GM21381 (cell line): ENCODE data around the gene FOXB1.

Experiments used
- ATAC-seq: cut with Tn5 transposase; IDR thresholded peaks from one replicate; pipeline ENCODE4 v1.9.1; 2021; ENCODE audit warnings: mild to moderate bottlenecking, moderate library complexity; ENCODE audit not compliant: unreplicated experiment

The FOXB1 gene

GRCh38 chr15:59998950-59999611 lies 5.0 kb upstream of the FOXB1 start:
- no peak for ATAC-seq

DNA sequence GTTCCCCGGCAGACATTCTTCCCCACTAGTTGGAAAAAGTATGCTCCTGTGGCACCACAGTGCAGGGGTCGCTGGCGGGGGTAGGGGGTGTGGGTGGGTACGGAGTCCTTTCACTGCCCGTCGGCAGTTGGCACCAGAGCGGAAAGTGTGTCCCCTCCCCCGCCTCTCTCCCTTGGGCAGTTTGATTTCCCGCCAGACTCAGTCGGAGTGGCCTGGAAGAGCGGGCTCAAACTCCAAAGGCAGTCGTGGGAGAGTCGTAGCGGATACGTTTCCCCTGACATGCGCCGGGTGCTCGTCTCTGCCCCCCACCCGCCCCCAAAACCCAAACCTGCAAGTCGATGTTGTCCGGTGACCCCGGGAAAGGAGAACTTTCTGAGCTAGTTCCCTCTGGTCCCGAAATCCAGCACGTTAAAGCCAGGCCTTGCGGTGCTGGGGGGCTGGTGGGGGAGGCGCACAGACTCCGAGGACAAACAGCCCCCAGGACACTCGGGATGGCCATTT lies 4.4 kb upstream of the FOXB1 start:
- no peak for ATAC-seq

DNA sequence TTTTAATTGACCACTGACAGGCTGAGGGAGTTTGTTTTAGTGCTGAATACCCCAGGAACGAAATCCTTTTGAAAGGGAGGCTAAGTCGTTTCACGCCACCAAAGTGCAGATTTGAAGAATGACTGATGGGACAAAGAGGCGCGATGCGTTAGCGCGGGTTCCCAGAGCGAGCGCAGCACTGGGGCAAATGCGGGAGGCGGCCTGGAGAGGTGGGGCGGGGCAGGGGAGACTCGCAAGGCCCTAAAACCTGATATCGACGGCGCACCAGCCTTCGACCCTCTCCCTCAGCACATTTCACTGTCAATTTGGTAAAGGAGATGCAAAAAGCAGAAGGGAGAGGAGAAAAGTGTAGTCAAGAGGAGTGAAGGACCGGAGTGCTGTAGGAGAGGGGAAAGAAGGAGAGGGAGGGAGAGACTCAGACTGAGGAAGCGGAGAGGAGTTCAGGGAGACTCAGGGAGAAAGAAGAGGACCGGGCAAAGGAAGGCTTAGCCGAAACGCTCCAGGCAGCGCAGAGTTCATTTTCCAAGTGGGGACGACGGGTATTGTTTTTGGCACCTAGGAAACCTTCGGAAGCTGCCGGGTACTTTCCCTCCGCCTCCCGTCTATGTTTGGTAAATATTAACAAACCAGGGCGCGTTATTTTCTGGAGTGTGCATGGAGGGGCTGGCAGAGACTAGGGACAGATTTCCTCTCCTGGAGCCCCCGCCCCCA lies 3.8 kb upstream of the FOXB1 start:
- no peak for ATAC-seq

DNA sequence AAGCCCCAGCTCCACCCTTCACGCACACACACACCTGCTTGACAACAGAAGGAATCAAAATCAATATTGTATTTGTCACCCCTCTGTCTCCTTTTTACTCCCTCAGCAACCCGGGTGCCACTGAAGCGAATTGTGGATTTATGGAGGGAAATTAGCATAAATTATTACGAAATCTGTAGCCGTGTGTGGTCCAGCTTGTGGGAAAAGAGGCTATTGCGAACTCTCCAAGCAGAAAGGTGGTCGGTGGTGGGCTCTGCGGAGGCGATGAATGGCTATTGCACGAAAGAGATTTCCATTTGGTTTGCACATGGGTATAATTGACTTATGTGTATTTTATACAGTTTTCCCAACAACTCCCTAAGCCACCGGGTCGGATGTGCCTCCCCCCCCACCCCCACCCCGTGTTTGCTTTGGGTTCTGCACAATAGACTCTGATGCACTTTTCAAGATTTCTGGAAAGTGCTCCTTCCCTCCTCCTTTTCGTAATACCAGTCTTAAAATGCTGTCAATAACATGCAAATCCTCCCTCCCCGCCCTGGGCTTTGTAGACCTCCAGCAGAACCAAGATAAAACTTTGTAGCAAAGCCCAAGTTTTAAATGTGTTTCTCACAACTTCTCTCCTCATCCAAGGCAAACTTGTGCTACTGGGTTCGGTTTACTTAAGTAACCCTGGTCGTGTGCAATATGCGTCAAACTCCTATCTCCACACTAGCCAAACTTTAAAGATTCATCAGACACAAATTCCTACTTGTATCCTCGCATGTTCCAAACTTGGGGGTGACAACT lies 3.1 kb upstream of the FOXB1 start:
- ATAC-seq: no peak

- no peak for ATAC-seq
Observed at GRCh38 chr15:60001610-60002527, 2.2 kb upstream of the FOXB1 start.

DNA sequence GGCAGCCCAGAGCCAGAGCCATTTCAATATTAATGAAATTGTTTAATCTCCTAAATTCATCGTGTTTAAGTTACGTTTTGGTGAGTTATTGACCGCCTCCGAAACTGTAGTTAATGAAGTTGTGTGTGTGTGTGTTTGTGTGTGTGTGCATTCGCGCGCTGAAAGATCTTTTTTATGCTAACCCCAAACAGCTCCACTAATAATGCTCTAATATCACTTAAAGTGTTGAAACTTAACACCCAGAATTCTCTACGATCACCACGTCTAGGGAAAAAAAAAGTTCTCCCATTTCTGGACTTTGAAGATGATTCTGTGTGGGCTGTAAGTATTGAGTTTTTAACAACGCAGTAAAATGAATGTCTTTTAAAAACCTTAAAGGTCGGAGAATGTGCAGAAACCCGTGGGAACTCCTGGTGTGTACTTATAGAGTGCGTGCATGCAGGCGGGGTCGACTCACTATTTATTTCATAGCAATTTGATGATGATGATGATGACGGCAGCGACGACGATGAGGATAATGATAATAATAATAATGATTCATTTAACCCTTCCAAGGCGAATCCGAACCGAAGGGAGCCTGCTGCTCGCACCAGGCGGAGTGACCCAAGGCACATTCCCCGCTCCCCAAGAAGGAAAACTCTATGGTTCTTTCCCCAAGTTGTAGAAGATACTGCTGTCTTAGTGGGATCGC lies 1.4 kb upstream of the FOXB1 start:
- no peak for ATAC-seq

- no peak for ATAC-seq
Observed at GRCh38 chr15:60003243-60004008, 685 bp upstream of the FOXB1 start.

- no peak for ATAC-seq
Observed at GRCh38 chr15:60004846-60005351, 788 bp downstream of the FOXB1 start.

DNA sequence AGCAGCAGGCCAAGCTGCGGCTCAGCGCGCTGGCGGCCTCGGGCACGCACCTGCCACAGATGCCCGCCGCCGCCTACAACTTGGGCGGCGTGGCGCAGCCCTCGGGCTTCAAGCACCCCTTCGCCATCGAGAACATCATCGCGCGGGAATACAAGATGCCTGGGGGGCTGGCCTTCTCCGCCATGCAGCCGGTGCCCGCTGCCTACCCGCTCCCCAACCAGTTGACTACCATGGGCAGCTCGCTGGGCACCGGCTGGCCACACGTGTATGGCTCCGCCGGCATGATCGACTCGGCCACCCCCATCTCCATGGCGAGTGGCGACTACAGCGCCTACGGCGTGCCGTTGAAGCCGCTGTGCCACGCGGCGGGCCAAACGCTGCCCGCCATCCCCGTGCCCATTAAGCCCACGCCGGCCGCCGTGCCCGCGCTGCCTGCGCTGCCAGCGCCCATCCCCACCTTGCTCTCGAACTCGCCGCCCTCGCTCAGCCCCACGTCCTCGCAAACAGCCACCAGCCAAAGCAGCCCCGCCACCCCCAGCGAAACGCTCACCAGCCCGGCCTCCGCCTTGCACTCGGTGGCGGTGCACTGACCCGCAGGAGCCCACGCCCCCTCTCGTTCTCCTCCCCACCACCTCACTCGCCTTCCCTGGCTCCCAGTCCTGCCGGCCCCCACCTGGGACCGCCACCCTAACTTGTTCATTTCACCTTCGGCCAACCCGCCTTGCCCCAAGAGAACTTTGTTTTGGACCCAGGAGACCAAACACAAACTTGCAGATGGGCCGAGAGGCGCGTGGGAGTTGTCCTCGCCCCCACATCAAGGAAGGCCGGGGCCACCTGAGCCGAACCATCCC lies 1.5 kb downstream of the FOXB1 start:
- no peak for ATAC-seq

DNA sequence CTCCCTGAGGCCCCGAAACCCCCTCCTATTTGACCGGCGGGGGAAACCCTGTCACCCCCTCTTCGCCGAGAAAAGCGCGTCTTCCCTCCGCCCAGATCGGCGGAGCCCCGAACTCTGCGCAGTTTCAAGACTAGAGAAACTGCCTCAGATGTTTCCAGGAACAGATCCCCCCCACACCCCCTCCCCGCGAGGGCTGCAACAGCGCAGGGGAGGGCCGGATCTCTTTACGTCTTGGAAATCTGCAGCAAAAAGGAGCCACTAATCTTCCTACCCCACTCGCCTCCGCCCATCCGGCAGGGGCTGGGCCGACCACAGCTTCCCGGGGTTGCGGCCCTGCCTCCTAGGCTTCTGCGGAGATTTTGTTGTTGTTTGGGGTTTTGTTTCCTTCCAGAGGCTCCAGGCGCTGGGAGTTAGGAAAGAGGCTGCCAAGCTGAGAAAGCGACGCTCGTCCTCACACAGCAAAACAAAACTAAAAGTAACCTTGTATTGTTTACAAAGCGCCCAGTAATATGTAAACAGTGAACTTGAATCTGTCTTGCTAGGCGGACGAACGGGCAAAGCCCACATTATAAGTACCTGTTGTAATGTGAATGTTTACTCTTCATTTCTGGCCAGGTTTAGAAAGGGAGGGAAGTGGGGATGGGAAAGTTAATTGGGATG lies 2.2 kb downstream of the FOXB1 start:
- peak; percentile 53 for ATAC-seq

GRCh38 chr15:60006873-60007272 lies 2.8 kb downstream of the FOXB1 start:
- ATAC-seq: no peak

DNA sequence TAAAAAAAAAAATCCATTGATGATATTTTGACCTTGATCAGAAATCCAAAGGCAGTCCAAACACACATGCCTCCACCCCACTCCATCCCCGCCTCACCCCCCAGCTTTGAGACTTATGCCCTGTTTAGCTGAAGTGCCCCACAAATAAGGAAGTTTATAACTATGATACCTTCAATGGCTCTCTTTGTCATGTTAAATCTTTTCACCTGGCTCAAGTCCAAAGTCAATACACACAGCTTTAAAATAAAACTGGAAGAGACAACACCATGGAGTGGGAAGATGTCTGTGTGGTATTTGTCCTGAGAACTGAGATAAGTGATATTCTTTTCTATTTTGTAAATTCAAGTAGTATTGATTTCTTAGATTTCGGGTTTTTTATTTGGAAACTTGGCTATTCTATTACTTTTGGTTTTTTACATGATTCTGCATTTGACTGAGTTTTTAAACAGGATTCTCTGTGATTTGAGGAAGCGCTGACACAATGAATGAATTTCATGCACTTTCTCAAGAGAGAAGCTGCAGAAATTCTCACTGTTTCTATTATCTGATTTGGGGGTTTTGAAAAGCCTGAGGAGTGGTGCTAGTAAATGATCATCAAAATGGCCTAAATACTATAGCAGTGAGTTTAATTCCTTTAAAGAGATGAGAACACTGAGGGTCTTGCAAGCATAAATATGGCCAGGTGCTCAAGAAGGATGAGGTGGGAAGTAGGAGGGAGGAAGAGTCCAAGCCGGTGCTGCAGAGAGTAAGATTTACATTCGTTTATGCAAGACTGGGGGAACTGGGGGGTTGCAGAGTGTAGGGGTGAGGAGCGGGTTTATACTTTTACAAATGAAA lies 5.2 kb downstream of the FOXB1 start:
- no peak for ATAC-seq

DNA sequence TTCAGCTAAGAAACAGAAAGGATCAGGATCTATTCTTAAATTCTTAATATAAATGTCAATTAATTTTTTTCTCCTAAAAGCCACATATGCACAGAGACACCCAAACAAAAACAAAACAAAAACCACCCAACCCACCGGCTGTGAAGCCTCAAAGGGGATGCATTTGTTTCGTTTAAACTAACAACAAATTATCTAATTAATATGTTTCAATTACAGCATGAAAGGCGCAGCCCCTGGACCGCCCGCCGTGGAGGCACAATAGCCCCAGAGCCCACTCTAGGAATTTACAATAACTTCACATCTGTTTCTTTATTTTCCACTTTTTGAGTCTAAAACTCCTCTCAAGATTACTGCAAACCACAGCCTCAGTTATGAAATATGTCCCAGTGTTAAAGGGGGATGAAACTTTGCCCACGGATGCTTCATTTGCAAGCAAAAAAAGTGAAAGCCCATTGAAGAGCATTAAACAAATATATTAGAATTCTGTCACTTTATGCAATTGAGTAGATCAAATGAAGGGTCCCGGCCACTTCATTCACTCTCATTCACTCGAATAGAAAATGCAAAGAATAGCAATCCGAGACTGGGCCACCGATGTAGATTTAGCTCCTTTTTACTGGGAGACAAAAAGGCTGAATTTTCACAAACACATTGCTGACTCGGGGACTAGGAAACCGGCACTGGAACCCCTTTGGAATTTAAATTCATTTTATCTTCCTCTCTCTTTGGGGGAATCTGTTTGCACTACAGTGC lies 6.0 kb downstream of the FOXB1 start:
- ATAC-seq: no peak

- no peak for ATAC-seq
Observed at GRCh38 chr15:60010858-60011257, 6.7 kb downstream of the FOXB1 start.

- no peak for ATAC-seq
Observed at GRCh38 chr15:60012695-60013094, 8.6 kb downstream of the FOXB1 start.
